SK-N-SH (cell line): ENCODE data around the gene SPG7. TPM values are rescaled to one million over a fixed set of nuclear protein-coding genes. Genes with fewer than 3 reads are reported as not detected.

Experiments
- CTCF ChIA-PET: fragments of 300-600, 350-600 bp; formaldehyde crosslinking; extraction: SDS; loops from one replicate; lab custom pipeline; 2021; lab: Yijun Ruan, JAX
- POLR2A ChIA-PET: fragments of 350-600 bp; sonication (Branson Sonifier 250); formaldehyde crosslinking; extraction: SDS; loops from one replicate; lab custom pipeline; 2020; ENCODE audit warnings: antibody characterized with exemption, inconsistent platforms; lab: Yijun Ruan, JAX
- DNase-seq: peaks from one replicate; pipeline ENCODE4 v3.0.0; 2012
- H2AFZ ChIP-seq: fragments of 200-600 bp; sonication (generic); 2 replicates; pipeline ENCODE4 v1.8.1; 2016; ENCODE audit warnings: antibody characterized with exemption, mild to moderate bottlenecking, low read depth
- H3F3A ChIP-seq: fragments of 200-600 bp; sonication (generic); replicated peaks from 2 replicates; pipeline ENCODE3; 2016; ENCODE audit warnings: antibody characterized with exemption, mild to moderate bottlenecking; ENCODE audit not compliant: insufficient read depth
- H3K27ac ChIP-seq, 2 experiments: fragments of 200-500 bp in 1 of 2; fragments of 200-600 bp in 1 of 2; sonication (Bioruptor generic) in 1 of 2; sonication (generic), shearing (Covaris generic) in 1 of 2; 2 replicates each; pipeline versions ENCODE4 v1.5.1 to v1.6.1; 2014 to 2016; ENCODE audit warnings: low read depth in 2 of 2, inconsistent platforms in 1 of 2, low read length in 1 of 2, mild to moderate bottlenecking in 1 of 2, mixed read lengths in 1 of 2
- H3K27me3 ChIP-seq: fragments of 200-600 bp; sonication (generic), shearing (Covaris generic); 2 replicates; pipeline ENCODE4 v1.6.1; 2016; ENCODE audit warnings: mixed run types; ENCODE audit not compliant: insufficient read depth
- H3K36me3 ChIP-seq, 2 experiments: fragments of 200-500 bp in 1 of 2; fragments of 200-600 bp in 1 of 2; sonication (Bioruptor generic) in 1 of 2; sonication (generic) in 1 of 2; replicated peaks in 1 of 2; 2 replicates each; pipeline versions ENCODE3 to v1.5.1; 2014 to 2016; ENCODE audit warnings: low read length in 1 of 2, mild to moderate bottlenecking in 1 of 2; ENCODE audit not compliant: insufficient read depth in 2 of 2, control insufficient read depth in 1 of 2
- H3K4me1 ChIP-seq, 2 experiments: fragments of 200-500 bp in 1 of 2; fragments of 200-600 bp in 1 of 2; sonication (Bioruptor generic) in 1 of 2; sonication (generic), shearing (Covaris generic) in 1 of 2; 2 replicates each; pipeline versions ENCODE4 v1.5.1 to v1.6.1; 2014 to 2016; ENCODE audit warnings: low read depth in 1 of 2, low read length in 1 of 2, mixed run types in 1 of 2; ENCODE audit not compliant: insufficient read depth in 2 of 2, control insufficient read depth in 1 of 2
- H3K4me2 ChIP-seq: fragments of 200-600 bp; sonication (generic), shearing (Covaris generic); 2 replicates; pipeline ENCODE4 v1.6.1; 2017; ENCODE audit warnings: mixed run types
- H3K4me3 ChIP-seq, 2 experiments: fragments of 200-500 bp in 1 of 2; fragments of 200-600 bp in 1 of 2; sonication (Bioruptor generic) in 1 of 2; sonication (generic), shearing (Covaris generic) in 1 of 2; 2 replicates each; pipeline versions ENCODE4 v1.5.1 to v1.8.1; 2014 to 2016; ENCODE audit warnings: low read depth in 2 of 2, inconsistent platforms in 1 of 2, low read length in 1 of 2, mild to moderate bottlenecking in 1 of 2, mixed read lengths in 1 of 2, moderate library complexity in 1 of 2
- H3K79me2 ChIP-seq: fragments of 200-600 bp; sonication (generic); 2 replicates; pipeline ENCODE4 v1.8.1; 2017; ENCODE audit warnings: mild to moderate bottlenecking; ENCODE audit not compliant: insufficient read depth
- H3K9ac ChIP-seq: fragments of 200-600 bp; sonication (generic); 2 replicates; pipeline ENCODE4 v1.6.1; 2017; ENCODE audit warnings: mixed run types
- H3K9me2 ChIP-seq: fragments of 200-600 bp; sonication (generic); 2 replicates; pipeline ENCODE4 v1.6.1; 2017; ENCODE audit warnings: mixed run types
- H3K9me3 ChIP-seq: fragments of 200-600 bp; sonication (generic); 2 replicates; pipeline ENCODE4 v1.6.1; 2017; ENCODE audit warnings: mixed run types, mild to moderate bottlenecking, moderate library complexity
- H4K20me1 ChIP-seq: fragments of 200-600 bp; sonication (generic); 2 replicates; pipeline ENCODE4 v1.6.1; 2017; ENCODE audit warnings: mild to moderate bottlenecking, mixed run types; ENCODE audit not compliant: insufficient read depth
- FOSL2 ChIP-seq: IDR thresholded peaks from 2 replicates; pipeline ENCODE4 v1.4.0; 2012; ENCODE audit warnings: low read depth, mild to moderate bottlenecking, moderate library complexity, borderline replicate concordance
- FOXJ3 ChIP-seq: sonication (generic); formaldehyde crosslinking; IDR thresholded peaks from 2 replicates; pipeline ENCODE4 v1.5.1; 2020; ENCODE audit warnings: mild to moderate bottlenecking, missing genetic modification reagents
- FOXM1 ChIP-seq: IDR thresholded peaks from 2 replicates; pipeline ENCODE4 v1.4.0; 2012; ENCODE audit warnings: low read depth, mild to moderate bottlenecking
- JUND ChIP-seq: IDR thresholded peaks from 2 replicates; pipeline ENCODE4 v1.4.0; 2012
- MEF2A ChIP-seq: IDR thresholded peaks from 2 replicates; pipeline ENCODE4 v1.4.0; 2012; ENCODE audit warnings: low read depth, borderline replicate concordance
- NFIC ChIP-seq: IDR thresholded peaks from 2 replicates; pipeline ENCODE4 v1.4.0; 2012; ENCODE audit warnings: borderline replicate concordance
- NRF1 ChIP-seq: IDR thresholded peaks from 2 replicates; pipeline ENCODE4 v1.6.1; 2012; ENCODE audit warnings: low read depth, mild to moderate bottlenecking, low read length
- POLR2AphosphoS5 ChIP-seq: IDR thresholded peaks from 2 replicates; pipeline ENCODE4 v1.6.1; 2012; ENCODE audit warnings: low read depth, low read length
- RAD21 ChIP-seq: IDR thresholded peaks from 2 replicates; pipeline ENCODE4 v1.6.1; 2012; ENCODE audit warnings: mild to moderate bottlenecking, low read length
- RCOR1 ChIP-seq: fragments of 150-350 bp; IDR thresholded peaks from 2 replicates; pipeline ENCODE4 v1.6.1; 2017; ENCODE audit warnings: antibody characterized with exemption, low read length
- RFX5 ChIP-seq: IDR thresholded peaks from 2 replicates; pipeline ENCODE4 v1.6.1; 2012; ENCODE audit warnings: mild to moderate bottlenecking, improper control_type of control experiment, low read length
- SIN3A ChIP-seq: IDR thresholded peaks from 2 replicates; pipeline ENCODE4 v1.6.1; 2012; ENCODE audit warnings: low read depth, mild to moderate bottlenecking, low read length, moderate library complexity, borderline replicate concordance
- TAF1 ChIP-seq: IDR thresholded peaks from 2 replicates; pipeline ENCODE4 v1.6.1; 2012; ENCODE audit warnings: low read depth, mild to moderate bottlenecking, low read length, moderate library complexity, borderline replicate concordance
- WGBS: methylation state at CpG from one replicate; pipeline ENCODE4 v1.1.6; 2017; ENCODE audit warnings: low lambda C conversion rate; 5-methylcytosine and 5-hydroxymethylcytosine counted together
- polyA plus RNA-seq, 3 experiments: library from polyadenylated mRNA; depleted of rRNA; stranded (reverse); fragments of >200 nt; gene quantifications; 2 replicates each; pipeline ENCODE4 v1.2.3, GENCODE V29; 2012
- TF ChIP-seq, protein P1 (sequence below): fragments of 150-350 bp; IDR thresholded peaks from 2 replicates; pipeline ENCODE4 v1.6.1; 2016; ENCODE audit warnings: mild to moderate bottlenecking, low read depth, low read length
- TF ChIP-seq, protein P2 (sequence below): fragments of 150-350 bp; IDR thresholded peaks from 2 replicates; pipeline ENCODE4 v1.6.1; 2017; ENCODE audit warnings: antibody characterized with exemption, low read length, low read depth, borderline replicate concordance
- TF ChIP-seq, protein P3 (sequence below): IDR thresholded peaks from 2 replicates; pipeline ENCODE4 v1.4.0; 2012; ENCODE audit warnings: low read depth, borderline replicate concordance
- TF ChIP-seq, protein P4 (sequence below): IDR thresholded peaks from 2 replicates; pipeline ENCODE4 v1.6.1; 2012; ENCODE audit warnings: mild to moderate bottlenecking, low read depth, low read length, moderate library complexity

The SPG7 gene
- polyA plus RNA-seq, 1 of the 3 experiments (the other 2 are of a cell fraction), result 100 TPM

DNA sequence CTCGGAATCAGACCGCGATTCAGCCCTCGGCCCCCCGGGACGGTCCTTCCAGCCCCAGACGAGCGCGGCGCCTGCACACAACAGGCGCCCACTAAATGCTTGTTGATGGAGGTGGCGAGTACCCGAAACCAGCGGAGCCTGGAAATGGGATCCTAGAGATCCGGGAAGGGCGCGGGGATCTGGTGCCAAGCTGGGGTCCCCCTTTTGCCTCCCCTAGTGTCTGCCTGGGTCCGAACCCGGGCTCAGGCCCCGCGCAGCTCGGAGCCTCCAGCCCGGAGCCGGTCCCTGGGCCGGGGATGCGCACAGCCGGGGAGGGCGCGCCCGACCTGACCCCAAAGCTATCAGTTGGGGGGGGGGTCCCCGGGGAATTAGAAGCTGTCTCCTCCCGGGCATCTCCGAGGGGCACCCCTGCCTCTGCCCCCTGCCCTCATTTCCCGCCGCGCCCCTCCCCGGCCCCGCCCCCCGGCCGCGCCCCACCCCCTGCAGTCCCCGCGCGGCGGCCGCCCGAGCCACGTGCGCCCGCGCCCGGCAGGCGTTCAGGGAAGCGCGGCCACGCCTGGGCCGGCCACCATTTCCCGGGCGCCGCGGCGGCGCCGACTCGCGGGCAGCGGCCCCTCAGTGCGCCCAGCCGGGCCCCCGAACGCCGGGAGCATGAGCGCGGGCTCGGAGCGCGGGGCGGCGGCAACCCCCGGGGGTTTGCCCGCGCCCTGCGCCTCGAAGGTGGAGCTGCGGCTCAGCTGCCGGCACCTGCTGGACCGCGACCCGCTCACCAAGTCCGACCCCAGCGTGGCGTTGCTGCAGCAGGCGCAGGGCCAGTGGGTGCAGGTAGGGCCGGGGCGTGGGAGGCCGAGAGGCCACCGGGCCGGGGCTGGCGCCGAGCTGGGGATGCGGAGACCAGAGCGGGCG lies 67.3 kb downstream of the SPG7 start, which contains the start of gene CPNE7:
CPNE7 (plus strand) TSS at position 512 of the 906 bp plus-strand sequence; CDS start at position 652, 140 bp downstream.
- no peak within 1 kb of the TSS for H3K27ac ChIP-seq
- no peaks in the 10 kb centered on the region for H3K27me3 ChIP-seq
- peaks cover 5% of the 10 kb centered on the region for H3F3A ChIP-seq
- no peaks in the 10 kb centered on the region for H3K9me2 ChIP-seq
- no peak for TF ChIP-seq SIN3A
- TF ChIP-seq FOXJ3 (CRISPR knock-in tag), result no peak
- TF ChIP-seq, protein P1, sequence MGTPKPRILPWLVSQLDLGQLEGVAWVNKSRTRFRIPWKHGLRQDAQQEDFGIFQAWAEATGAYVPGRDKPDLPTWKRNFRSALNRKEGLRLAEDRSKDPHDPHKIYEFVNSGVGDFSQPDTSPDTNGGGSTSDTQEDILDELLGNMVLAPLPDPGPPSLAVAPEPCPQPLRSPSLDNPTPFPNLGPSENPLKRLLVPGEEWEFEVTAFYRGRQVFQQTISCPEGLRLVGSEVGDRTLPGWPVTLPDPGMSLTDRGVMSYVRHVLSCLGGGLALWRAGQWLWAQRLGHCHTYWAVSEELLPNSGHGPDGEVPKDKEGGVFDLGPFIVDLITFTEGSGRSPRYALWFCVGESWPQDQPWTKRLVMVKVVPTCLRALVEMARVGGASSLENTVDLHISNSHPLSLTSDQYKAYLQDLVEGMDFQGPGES, result no peak
- TF ChIP-seq POLR2AphosphoS5, result no peak
- TF ChIP-seq RCOR1, result no peak
- TF ChIP-seq NFIC, result no peak
- no peak for TF ChIP-seq MEF2A
- TF ChIP-seq TAF1, result no peak
- no peak for TF ChIP-seq NRF1
- no peak for TF ChIP-seq FOSL2
- TF ChIP-seq, protein P2, sequence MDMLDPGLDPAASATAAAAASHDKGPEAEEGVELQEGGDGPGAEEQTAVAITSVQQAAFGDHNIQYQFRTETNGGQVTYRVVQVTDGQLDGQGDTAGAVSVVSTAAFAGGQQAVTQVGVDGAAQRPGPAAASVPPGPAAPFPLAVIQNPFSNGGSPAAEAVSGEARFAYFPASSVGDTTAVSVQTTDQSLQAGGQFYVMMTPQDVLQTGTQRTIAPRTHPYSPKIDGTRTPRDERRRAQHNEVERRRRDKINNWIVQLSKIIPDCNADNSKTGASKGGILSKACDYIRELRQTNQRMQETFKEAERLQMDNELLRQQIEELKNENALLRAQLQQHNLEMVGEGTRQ, result no peak
- TF ChIP-seq RFX5, result no peak
- no peak for TF ChIP-seq JUND
- TF ChIP-seq RAD21, result no peak
- TF ChIP-seq, protein P3, sequence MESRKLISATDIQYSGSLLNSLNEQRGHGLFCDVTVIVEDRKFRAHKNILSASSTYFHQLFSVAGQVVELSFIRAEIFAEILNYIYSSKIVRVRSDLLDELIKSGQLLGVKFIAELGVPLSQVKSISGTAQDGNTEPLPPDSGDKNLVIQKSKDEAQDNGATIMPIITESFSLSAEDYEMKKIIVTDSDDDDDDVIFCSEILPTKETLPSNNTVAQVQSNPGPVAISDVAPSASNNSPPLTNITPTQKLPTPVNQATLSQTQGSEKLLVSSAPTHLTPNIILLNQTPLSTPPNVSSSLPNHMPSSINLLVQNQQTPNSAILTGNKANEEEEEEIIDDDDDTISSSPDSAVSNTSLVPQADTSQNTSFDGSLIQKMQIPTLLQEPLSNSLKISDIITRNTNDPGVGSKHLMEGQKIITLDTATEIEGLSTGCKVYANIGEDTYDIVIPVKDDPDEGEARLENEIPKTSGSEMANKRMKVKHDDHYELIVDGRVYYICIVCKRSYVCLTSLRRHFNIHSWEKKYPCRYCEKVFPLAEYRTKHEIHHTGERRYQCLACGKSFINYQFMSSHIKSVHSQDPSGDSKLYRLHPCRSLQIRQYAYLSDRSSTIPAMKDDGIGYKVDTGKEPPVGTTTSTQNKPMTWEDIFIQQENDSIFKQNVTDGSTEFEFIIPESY, result no peak
- TF ChIP-seq, protein P4, sequence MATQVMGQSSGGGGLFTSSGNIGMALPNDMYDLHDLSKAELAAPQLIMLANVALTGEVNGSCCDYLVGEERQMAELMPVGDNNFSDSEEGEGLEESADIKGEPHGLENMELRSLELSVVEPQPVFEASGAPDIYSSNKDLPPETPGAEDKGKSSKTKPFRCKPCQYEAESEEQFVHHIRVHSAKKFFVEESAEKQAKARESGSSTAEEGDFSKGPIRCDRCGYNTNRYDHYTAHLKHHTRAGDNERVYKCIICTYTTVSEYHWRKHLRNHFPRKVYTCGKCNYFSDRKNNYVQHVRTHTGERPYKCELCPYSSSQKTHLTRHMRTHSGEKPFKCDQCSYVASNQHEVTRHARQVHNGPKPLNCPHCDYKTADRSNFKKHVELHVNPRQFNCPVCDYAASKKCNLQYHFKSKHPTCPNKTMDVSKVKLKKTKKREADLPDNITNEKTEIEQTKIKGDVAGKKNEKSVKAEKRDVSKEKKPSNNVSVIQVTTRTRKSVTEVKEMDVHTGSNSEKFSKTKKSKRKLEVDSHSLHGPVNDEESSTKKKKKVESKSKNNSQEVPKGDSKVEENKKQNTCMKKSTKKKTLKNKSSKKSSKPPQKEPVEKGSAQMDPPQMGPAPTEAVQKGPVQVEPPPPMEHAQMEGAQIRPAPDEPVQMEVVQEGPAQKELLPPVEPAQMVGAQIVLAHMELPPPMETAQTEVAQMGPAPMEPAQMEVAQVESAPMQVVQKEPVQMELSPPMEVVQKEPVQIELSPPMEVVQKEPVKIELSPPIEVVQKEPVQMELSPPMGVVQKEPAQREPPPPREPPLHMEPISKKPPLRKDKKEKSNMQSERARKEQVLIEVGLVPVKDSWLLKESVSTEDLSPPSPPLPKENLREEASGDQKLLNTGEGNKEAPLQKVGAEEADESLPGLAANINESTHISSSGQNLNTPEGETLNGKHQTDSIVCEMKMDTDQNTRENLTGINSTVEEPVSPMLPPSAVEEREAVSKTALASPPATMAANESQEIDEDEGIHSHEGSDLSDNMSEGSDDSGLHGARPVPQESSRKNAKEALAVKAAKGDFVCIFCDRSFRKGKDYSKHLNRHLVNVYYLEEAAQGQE, result no peak
- no peak for TF ChIP-seq FOXM1
- no peaks in the 10 kb centered on the region for H4K20me1 ChIP-seq
- H3K9ac ChIP-seq, result no peak within 1 kb of the TSS
- H3K9me3 ChIP-seq, result no peaks in the 10 kb centered on the region
- peak; percentile 55 for DNase-seq
- no peak within 1 kb of the TSS for H3K4me2 ChIP-seq
- peaks cover 0 to 16% of the 10 kb centered on the region in 2 experiments; a peak in 1 of 4 replicates for H3K4me1 ChIP-seq
- POLR2A ChIA-PET, result no interaction called here
- H2AFZ ChIP-seq, result no peak within 1 kb of the TSS
- 52% methylated on average over 32 of the region's 103 CpGs for WGBS
- H3K36me3 ChIP-seq, result no peaks in the 10 kb centered on the region
- no peaks in the 10 kb centered on the region for H3K79me2 ChIP-seq
- no peak within 1 kb of the TSS; a peak in 1 of 4 replicates for H3K4me3 ChIP-seq
- CTCF ChIA-PET, result no interaction called here
